Measurements from ENCODE around the gene CNTN4. TPM values are rescaled to one million over a fixed set of nuclear protein-coding genes. Genes with fewer than 3 reads are reported as not detected.

CNTN4 gene
- total and polyA plus RNA-seq, 9 donors: 0.35 to 16.7 (median 3.0) TPM

GRCh38 chr3:2110597-2111117, 12.0 kb downstream of the CNTN4 start:
- H3K4me1 ChIP-seq (ENCODE audit: insufficient read depth): no peaks in the 10 kb centered on the region
- H3K36me3 ChIP-seq: no peaks in the 10 kb centered on the region
- no peaks in the 10 kb centered on the region for H3K9me3 ChIP-seq
- intact Hi-C loops (cut with DNase I): no loop called here
- WGBS, 3 donors: 56 to 73% (median 68%) methylated on average over 2 of the region's 2 CpGs
- DNase-seq: no peak
- H3K27ac ChIP-seq: no peak overlapping the region
- no peaks in the 10 kb centered on the region for H3K27me3 ChIP-seq
- H3K4me3 ChIP-seq: no peak overlapping the region
- no peak for TF ChIP-seq POLR2A (IDR thresholded peaks at IDR 0.05)
- TF ChIP-seq, protein P1, sequence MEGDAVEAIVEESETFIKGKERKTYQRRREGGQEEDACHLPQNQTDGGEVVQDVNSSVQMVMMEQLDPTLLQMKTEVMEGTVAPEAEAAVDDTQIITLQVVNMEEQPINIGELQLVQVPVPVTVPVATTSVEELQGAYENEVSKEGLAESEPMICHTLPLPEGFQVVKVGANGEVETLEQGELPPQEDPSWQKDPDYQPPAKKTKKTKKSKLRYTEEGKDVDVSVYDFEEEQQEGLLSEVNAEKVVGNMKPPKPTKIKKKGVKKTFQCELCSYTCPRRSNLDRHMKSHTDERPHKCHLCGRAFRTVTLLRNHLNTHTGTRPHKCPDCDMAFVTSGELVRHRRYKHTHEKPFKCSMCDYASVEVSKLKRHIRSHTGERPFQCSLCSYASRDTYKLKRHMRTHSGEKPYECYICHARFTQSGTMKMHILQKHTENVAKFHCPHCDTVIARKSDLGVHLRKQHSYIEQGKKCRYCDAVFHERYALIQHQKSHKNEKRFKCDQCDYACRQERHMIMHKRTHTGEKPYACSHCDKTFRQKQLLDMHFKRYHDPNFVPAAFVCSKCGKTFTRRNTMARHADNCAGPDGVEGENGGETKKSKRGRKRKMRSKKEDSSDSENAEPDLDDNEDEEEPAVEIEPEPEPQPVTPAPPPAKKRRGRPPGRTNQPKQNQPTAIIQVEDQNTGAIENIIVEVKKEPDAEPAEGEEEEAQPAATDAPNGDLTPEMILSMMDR (IDR thresholded peaks at IDR 0.05): no peak
- TF ChIP-seq EP300 (IDR thresholded peaks at IDR 0.05): no peak

DNA sequence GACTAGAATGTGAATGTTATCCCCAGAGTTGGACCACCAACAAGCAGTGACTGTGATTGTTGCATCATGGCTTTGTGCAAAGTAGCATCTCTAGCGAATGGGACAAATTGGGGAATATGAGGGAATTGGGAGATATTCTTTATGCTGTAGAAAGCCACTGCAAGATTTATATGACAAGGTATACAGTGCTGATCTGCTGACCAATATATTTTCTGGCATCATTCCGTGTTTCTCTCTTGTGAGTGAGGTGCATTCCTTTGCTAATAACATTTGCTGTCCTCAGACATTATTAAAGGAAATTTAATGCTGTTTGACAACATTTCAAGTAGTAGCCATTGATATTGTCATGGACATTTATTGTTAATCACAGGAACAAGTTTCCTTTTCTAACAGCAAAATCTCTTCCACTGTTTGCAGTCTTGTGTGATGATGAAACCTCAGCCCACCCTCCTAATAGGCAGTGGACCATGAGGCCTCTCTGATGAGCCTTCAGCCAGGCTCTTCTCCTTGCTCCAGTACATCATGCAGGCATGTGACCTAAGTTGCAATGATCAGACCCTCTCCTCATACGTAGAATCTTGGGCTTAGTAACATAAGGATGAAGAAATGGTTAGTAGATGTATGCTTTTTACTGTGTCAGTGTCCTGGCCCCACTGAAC, 16.1 kb downstream of the CNTN4 start:
- Histone ChIP-seq H3K4me1 (ENCODE audit: insufficient read depth) (no peaks in the 10 kb centered on the region), H3K27ac (no peak overlapping the region), H3K36me3 (no peaks in the 10 kb centered on the region), H3K27me3 (no peaks in the 10 kb centered on the region), H3K9me3 (no peaks in the 10 kb centered on the region), H3K4me3 (no peak overlapping the region)
- DNase-seq: no peak
- 78 to 86% (median 83%) methylated on average over 3 of the region's 3 CpGs for WGBS, 3 donors
- TF ChIP-seq, protein P1 (IDR thresholded peaks at IDR 0.05): no peak
- no peak for TF ChIP-seq EP300 (IDR thresholded peaks at IDR 0.05)
- TF ChIP-seq POLR2A (IDR thresholded peaks at IDR 0.05): no peak
- intact Hi-C loops (cut with DNase I): no loop called here

DNA sequence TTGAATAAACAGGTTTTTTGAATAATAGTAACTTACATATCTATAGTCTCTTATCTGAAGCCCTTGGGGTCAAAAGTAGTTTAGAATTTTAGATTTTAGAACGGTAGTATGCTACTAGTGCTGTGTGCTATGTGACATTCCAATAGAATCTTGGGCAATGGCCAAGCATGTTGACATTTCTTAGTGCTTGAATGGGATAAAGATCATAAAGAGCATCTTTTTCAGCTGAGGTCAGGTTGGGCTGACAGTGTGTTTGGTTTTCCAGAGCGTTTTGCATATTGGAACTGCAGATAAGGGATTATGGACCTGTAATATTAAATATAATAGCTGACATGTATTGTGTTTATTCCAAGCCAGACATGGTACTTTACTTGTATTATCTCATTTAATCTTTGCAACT, 32.1 kb downstream of the CNTN4 start:
- 31 to 58% (median 33%) methylated on average over 2 of the region's 2 CpGs for WGBS, 3 donors
- no peak for DNase-seq
- Histone ChIP-seq H3K27me3 (no peaks in the 10 kb centered on the region), H3K4me1 (ENCODE audit: insufficient read depth) (no peaks in the 10 kb centered on the region), H3K36me3 (no peaks in the 10 kb centered on the region), H3K27ac (no peak overlapping the region), H3K9me3 (no peaks in the 10 kb centered on the region), H3K4me3 (no peak overlapping the region)
- intact Hi-C loops (cut with DNase I): no loop called here
- TF ChIP-seq EP300 (IDR thresholded peaks at IDR 0.05) (no peak), POLR2A (IDR thresholded peaks at IDR 0.05) (no peak)
- TF ChIP-seq, protein P1 (IDR thresholded peaks at IDR 0.05): no peak

- no peak for DNase-seq
- TF ChIP-seq, protein P1 (IDR thresholded peaks at IDR 0.05): no peak
- TF ChIP-seq EP300 (IDR thresholded peaks at IDR 0.05) (no peak), POLR2A (IDR thresholded peaks at IDR 0.05) (no peak)
- no peaks in the 10 kb centered on the region for H3K36me3 ChIP-seq
- H3K4me3 ChIP-seq: no peak overlapping the region
- H3K27ac ChIP-seq: no peak overlapping the region
- no peaks in the 10 kb centered on the region for H3K9me3 ChIP-seq
- H3K4me1 ChIP-seq (ENCODE audit: insufficient read depth): no peaks in the 10 kb centered on the region
- intact Hi-C loops (cut with DNase I): no loop called here
- no peaks in the 10 kb centered on the region for H3K27me3 ChIP-seq
Observed at GRCh38 chr3:2133146-2133545, 34.5 kb downstream of the CNTN4 start.

Measured in ovary (tissue), 9 donors.